DOHH2 (cell line): Measurements from ENCODE around the gene SCIN.

Experiments
- H3F3A ChIP-seq: fragments of 200-600 bp; sonication (generic), shearing (Covaris generic); 2 replicates; pipeline ENCODE4 v1.6.0; 2016; ENCODE audit warnings: antibody characterized with exemption, mild to moderate bottlenecking; ENCODE audit not compliant: control insufficient read depth, insufficient read depth
- H3K27ac ChIP-seq: fragments of 200-600 bp; sonication (generic); 2 replicates; pipeline ENCODE4 v1.5.1; 2014; ENCODE audit warnings: low read depth, mild to moderate bottlenecking, low read length, moderate library complexity
- H3K27me3 ChIP-seq: fragments of 200-600 bp; sonication (generic); 2 replicates; pipeline ENCODE4 v1.6.1; 2014; ENCODE audit warnings: mild to moderate bottlenecking, low read length, mixed read lengths; ENCODE audit not compliant: control insufficient read depth
- H3K36me3 ChIP-seq: fragments of 200-600 bp; sonication (generic); 2 replicates; pipeline ENCODE4 v1.6.1; 2014; ENCODE audit warnings: mild to moderate bottlenecking, low read length, moderate library complexity, mixed read lengths; ENCODE audit not compliant: control insufficient read depth
- H3K4me1 ChIP-seq: fragments of 200-600 bp; sonication (generic); 2 replicates; pipeline ENCODE4 v1.6.1; 2014; ENCODE audit warnings: mild to moderate bottlenecking, low read length, mixed read lengths; ENCODE audit not compliant: control insufficient read depth
- H3K4me2 ChIP-seq: fragments of 200-600 bp; sonication (generic); 2 replicates; pipeline ENCODE4 v1.6.0; 2014; ENCODE audit warnings: mild to moderate bottlenecking, low read length, moderate library complexity
- H3K4me3 ChIP-seq: fragments of 200-600 bp; sonication (generic); 2 replicates; pipeline ENCODE4 v1.5.1; 2014; ENCODE audit warnings: mild to moderate bottlenecking, low read length, mixed read lengths
- H3K79me2 ChIP-seq: fragments of 200-600 bp; sonication (generic); 2 replicates; pipeline ENCODE4 v1.6.1; 2014; ENCODE audit warnings: mild to moderate bottlenecking, low read length, mixed read lengths; ENCODE audit not compliant: control insufficient read depth
- H3K9me2 ChIP-seq: fragments of 200-600 bp; sonication (generic); replicated peaks from 2 replicates; pipeline ENCODE4 v1.6.1; 2014; ENCODE audit warnings: mild to moderate bottlenecking, low read length, mixed read lengths; ENCODE audit not compliant: control insufficient read depth
- H3K9me3 ChIP-seq: fragments of 200-600 bp; sonication (generic); 2 replicates; pipeline ENCODE4 v1.6.1; 2014; ENCODE audit warnings: antibody characterized with exemption, low read length, mixed read lengths; ENCODE audit not compliant: control insufficient read depth, insufficient read depth
- H4K20me1 ChIP-seq: fragments of 200-600 bp; sonication (generic); 2 replicates; pipeline ENCODE4 v1.6.0; 2014; ENCODE audit warnings: low read depth, mild to moderate bottlenecking, antibody characterized with exemption, low read length, moderate library complexity; ENCODE audit not compliant: control insufficient read depth, insufficient read depth
- EZH2phosphoT487 ChIP-seq: fragments of 200-600 bp; sonication (generic); IDR thresholded peaks from 2 replicates; pipeline ENCODE4 v1.6.1; 2017; ENCODE audit warnings: borderline replicate concordance, mild to moderate bottlenecking, antibody characterized with exemption, low read length, moderate library complexity, mixed read lengths
- TF ChIP-seq, protein P1 (sequence below): fragments of 200-600 bp; sonication (generic); IDR thresholded peaks from one replicate; pipeline ENCODE4 v1.5.1; 2014; ENCODE audit warnings: antibody characterized with exemption, mild to moderate bottlenecking, low read depth, low read length; ENCODE audit not compliant: poor library complexity, severe bottlenecking

Gene SCIN

DNA sequence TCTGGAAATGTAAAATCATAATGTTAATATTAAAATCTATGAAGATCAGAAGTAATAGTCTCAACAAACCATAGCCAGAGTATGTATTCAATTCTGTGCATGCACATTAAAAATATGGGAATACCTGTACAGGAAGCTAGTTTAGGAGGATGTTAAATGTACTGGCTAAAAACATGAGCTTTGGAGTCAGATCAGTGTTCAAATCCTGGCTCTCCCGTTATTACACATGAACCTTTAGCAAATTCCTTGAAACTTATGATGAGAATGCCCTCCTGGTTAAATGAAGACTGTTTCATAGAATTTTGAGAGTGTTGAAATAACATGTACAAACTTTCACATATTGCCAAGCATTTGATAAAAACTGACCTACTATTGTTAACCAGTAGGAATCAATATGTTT, 121.5 kb downstream of the SCIN start:
- no peak overlapping the region for H3K27ac ChIP-seq
- H3K4me3 ChIP-seq, result no peak overlapping the region

DNA sequence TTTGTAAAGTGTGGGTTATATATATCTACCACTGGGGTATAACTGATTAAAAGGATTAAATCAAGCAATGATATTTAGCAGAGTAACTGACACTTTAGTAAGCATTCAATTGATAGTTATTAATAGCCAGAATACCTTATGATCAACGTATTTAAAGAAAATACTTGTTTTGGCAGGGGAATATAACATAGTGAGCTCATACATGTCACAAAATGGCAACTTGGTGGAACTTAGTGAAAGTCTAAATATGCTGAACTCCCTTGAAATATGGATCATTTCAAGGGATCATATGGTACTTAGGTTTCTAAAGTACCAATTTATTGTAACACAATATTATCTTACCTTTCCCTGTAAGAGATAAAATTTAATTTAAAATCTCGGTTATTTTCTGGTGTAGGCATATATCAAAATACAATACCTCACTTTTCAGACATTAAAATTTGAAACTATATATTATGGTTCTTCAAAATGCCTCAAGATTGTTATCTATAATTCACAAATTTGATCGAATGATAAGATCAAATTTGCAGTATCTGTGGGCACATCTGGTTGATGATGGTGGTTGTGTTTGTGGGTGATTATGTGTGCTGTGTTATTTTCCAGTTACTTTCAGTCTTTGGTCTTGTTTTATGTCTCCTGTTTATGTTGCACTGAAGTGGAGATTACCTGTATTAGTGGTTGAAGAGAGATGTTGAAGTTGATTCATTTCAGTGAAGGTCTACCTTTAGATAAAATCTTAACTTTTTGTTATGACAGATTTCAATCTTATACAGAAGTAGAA, 122.1 kb downstream of the SCIN start:
- Histone ChIP-seq H3K9me3 (no peaks in the 10 kb centered on the region), H3K27me3 (no peaks in the 10 kb centered on the region), H3K4me1 (peaks cover 4% of the 10 kb centered on the region; the same call in 1 of the 2 replicates), H3K9me2 (no peaks in the 10 kb centered on the region), H3K4me3 (no peak overlapping the region), H3K79me2 (peaks cover under 1% of the 10 kb centered on the region), H3K36me3 (no peaks in the 10 kb centered on the region), H3F3A (no peaks in the 10 kb centered on the region), H3K4me2 (no peak overlapping the region), H3K27ac (no peak overlapping the region), H4K20me1 (no peaks in the 10 kb centered on the region; the same call in 1 of the 2 replicates)
- TF ChIP-seq, protein P1, sequence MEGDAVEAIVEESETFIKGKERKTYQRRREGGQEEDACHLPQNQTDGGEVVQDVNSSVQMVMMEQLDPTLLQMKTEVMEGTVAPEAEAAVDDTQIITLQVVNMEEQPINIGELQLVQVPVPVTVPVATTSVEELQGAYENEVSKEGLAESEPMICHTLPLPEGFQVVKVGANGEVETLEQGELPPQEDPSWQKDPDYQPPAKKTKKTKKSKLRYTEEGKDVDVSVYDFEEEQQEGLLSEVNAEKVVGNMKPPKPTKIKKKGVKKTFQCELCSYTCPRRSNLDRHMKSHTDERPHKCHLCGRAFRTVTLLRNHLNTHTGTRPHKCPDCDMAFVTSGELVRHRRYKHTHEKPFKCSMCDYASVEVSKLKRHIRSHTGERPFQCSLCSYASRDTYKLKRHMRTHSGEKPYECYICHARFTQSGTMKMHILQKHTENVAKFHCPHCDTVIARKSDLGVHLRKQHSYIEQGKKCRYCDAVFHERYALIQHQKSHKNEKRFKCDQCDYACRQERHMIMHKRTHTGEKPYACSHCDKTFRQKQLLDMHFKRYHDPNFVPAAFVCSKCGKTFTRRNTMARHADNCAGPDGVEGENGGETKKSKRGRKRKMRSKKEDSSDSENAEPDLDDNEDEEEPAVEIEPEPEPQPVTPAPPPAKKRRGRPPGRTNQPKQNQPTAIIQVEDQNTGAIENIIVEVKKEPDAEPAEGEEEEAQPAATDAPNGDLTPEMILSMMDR, result no peak
- no peak for TF ChIP-seq EZH2phosphoT487

More for the DNA sequence above, 121.5 kb downstream of the SCIN start:
- Histone ChIP-seq H3K9me3 (no peaks in the 10 kb centered on the region), H3F3A (no peaks in the 10 kb centered on the region), H3K36me3 (no peaks in the 10 kb centered on the region), H4K20me1 (no peaks in the 10 kb centered on the region; the same call in 1 of the 2 replicates), H3K9me2 (no peaks in the 10 kb centered on the region), H3K79me2 (peaks cover 4% of the 10 kb centered on the region), H3K27me3 (no peaks in the 10 kb centered on the region), H3K4me2 (no peak overlapping the region), H3K4me1 (peaks cover 4% of the 10 kb centered on the region; the same call in 1 of the 2 replicates)
- TF ChIP-seq, protein P1, result no peak
- TF ChIP-seq EZH2phosphoT487, result no peak

DNA sequence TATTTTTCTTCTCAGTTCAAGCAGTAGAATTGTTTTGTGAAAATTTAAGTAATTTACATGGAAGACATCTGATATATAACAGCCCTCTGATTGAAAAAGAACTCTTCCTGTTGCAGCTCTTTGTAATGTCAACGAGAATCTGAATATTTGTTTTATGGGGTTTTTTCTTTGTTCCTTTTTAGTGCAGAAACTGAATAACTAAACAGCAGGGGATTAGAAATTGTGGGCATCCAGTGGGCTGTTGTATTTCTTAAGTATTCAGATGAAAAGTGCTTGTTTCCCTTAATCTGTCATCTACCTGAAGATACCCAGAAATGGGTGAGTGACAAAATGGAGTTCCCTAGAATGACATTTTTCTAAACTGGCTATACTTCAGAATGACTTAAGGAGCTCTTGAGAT, 124.3 kb downstream of the SCIN start:
- Histone ChIP-seq H3K4me2 (no peak overlapping the region), H3K4me3 (no peak overlapping the region), H3K27me3 (no peaks in the 10 kb centered on the region), H3K79me2 (no peaks in the 10 kb centered on the region), H4K20me1 (no peaks in the 10 kb centered on the region; the same call in 1 of the 2 replicates), H3K36me3 (no peaks in the 10 kb centered on the region), H3K9me3 (peaks cover 7% of the 10 kb centered on the region; the same call in 1 of the 2 replicates), H3K27ac (no peak overlapping the region), H3F3A (no peaks in the 10 kb centered on the region), H3K4me1 (no peaks in the 10 kb centered on the region), H3K9me2 (no peaks in the 10 kb centered on the region)
- TF ChIP-seq, protein P1, result no peak
- no peak for TF ChIP-seq EZH2phosphoT487
